OCI-LY1 (cell line): Measurements from ENCODE around the gene DDR2.

Experiments
- H2AFZ ChIP-seq: fragments of 200-600 bp; sonication (generic), shearing (Covaris generic); 2 replicates; pipeline ENCODE4 v1.6.0; 2014; ENCODE audit warnings: antibody characterized with exemption, mild to moderate bottlenecking, low read length
- H3F3A ChIP-seq: fragments of 200-600 bp; sonication (generic), shearing (Covaris generic); 2 replicates; pipeline ENCODE4 v1.6.0; 2014; ENCODE audit warnings: mild to moderate bottlenecking, antibody characterized with exemption, low read length, moderate library complexity; ENCODE audit not compliant: insufficient read depth
- H3K27ac ChIP-seq: fragments of 200-600 bp; sonication (generic); 2 replicates; pipeline ENCODE4 v1.5.1; 2014; ENCODE audit warnings: low read length, mixed run types, mild to moderate bottlenecking, low read depth; ENCODE audit not compliant: poor library complexity, severe bottlenecking
- H3K27me3 ChIP-seq: fragments of 200-600 bp; sonication (generic); 2 replicates; pipeline ENCODE4 v1.6.0; 2014; ENCODE audit warnings: antibody characterized with exemption, mild to moderate bottlenecking, low read length, moderate library complexity; ENCODE audit not compliant: insufficient read depth
- H3K36me3 ChIP-seq: fragments of 200-600 bp; sonication (generic); 2 replicates; pipeline ENCODE4 v1.6.1; 2014; ENCODE audit warnings: mild to moderate bottlenecking, antibody characterized with exemption, low read length, moderate library complexity, mixed read lengths; ENCODE audit not compliant: insufficient read depth
- H3K4me1 ChIP-seq: fragments of 200-600 bp; sonication (generic); 2 replicates; pipeline ENCODE4 v1.5.1; 2014; ENCODE audit warnings: mild to moderate bottlenecking, low read length, moderate library complexity; ENCODE audit not compliant: insufficient read depth, severe bottlenecking
- H3K4me2 ChIP-seq: fragments of 200-600 bp; sonication (generic), shearing (Covaris generic); 2 replicates; pipeline ENCODE4 v1.6.1; 2014; ENCODE audit warnings: low read length
- H3K4me3 ChIP-seq: fragments of 200-600 bp; sonication (generic); 2 replicates; pipeline ENCODE4 v1.5.1; 2014; ENCODE audit warnings: low read length, low read depth, mild to moderate bottlenecking, mixed read lengths; ENCODE audit not compliant: poor library complexity, severe bottlenecking
- H3K79me2 ChIP-seq: fragments of 200-600 bp; shearing (Covaris generic); 2 replicates; pipeline ENCODE4 v1.6.1; 2016; ENCODE audit warnings: mixed run types, low read length, mixed read lengths; ENCODE audit not compliant: insufficient read depth
- H3K9ac ChIP-seq: fragments of 200-600 bp; sonication (generic), shearing (Covaris generic); 2 replicates; pipeline ENCODE4 v1.6.1; 2014; ENCODE audit warnings: mild to moderate bottlenecking, low read length, mixed read lengths
- H3K9me2 ChIP-seq: fragments of 200-600 bp; sonication (generic), shearing (Covaris generic); 2 replicates; pipeline ENCODE4 v1.6.1; 2014; ENCODE audit warnings: low read depth, mild to moderate bottlenecking, low read length, mixed read lengths
- H3K9me3 ChIP-seq: fragments of 200-600 bp; shearing (Covaris generic); 2 replicates; pipeline ENCODE4 v1.6.1; 2014; ENCODE audit warnings: low read length, mixed read lengths
- H4K20me1 ChIP-seq: fragments of 200-600 bp; sonication (generic), shearing (Covaris generic); 2 replicates; pipeline ENCODE4 v1.6.0; 2016; ENCODE audit warnings: mild to moderate bottlenecking, low read length; ENCODE audit not compliant: insufficient read depth
- EZH2 ChIP-seq: fragments of 200-600 bp; sonication (generic), shearing (Covaris generic); IDR thresholded peaks from 2 replicates; pipeline ENCODE4 v1.8.0; 2017; ENCODE audit warnings: borderline replicate concordance, mixed run types, mild to moderate bottlenecking, antibody characterized with exemption, low read length, moderate library complexity, mixed read lengths
- TF ChIP-seq, protein P1 (sequence below): fragments of 200-600 bp; sonication (generic), shearing (Covaris generic); IDR thresholded peaks from 2 replicates; pipeline ENCODE4 v1.5.1; 2017; ENCODE audit warnings: mild to moderate bottlenecking, antibody characterized with exemption, low read length, moderate library complexity, mixed read lengths

Gene DDR2

DNA sequence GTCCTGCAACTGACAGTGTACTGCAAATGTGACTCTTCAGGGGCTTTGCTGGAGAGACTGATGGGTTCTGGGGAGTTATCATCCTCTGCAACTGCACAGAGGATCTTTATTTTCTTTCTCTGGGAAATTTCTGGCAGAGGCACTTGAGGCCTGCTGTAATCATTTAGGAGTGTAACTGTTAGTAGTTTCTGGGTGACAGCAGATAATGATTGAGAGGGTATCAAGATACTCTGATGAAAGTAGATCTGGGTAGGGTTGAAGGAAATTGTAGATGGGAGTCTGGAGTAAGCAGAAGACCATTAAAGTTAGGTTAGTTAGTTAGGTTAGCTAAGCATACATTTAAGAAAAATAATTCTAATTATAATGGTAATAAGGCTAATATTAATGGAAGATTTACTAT, 11.0 kb upstream of the DDR2 start:
- H4K20me1 ChIP-seq = no peaks in the 10 kb centered on the region
- no peak for TF ChIP-seq EZH2
- TF ChIP-seq, protein P1, sequence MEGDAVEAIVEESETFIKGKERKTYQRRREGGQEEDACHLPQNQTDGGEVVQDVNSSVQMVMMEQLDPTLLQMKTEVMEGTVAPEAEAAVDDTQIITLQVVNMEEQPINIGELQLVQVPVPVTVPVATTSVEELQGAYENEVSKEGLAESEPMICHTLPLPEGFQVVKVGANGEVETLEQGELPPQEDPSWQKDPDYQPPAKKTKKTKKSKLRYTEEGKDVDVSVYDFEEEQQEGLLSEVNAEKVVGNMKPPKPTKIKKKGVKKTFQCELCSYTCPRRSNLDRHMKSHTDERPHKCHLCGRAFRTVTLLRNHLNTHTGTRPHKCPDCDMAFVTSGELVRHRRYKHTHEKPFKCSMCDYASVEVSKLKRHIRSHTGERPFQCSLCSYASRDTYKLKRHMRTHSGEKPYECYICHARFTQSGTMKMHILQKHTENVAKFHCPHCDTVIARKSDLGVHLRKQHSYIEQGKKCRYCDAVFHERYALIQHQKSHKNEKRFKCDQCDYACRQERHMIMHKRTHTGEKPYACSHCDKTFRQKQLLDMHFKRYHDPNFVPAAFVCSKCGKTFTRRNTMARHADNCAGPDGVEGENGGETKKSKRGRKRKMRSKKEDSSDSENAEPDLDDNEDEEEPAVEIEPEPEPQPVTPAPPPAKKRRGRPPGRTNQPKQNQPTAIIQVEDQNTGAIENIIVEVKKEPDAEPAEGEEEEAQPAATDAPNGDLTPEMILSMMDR = no peak
- no peaks in the 10 kb centered on the region for H3F3A ChIP-seq
- H3K9ac ChIP-seq = no peak overlapping the region
- peaks cover 11% of the 10 kb centered on the region for H3K9me3 ChIP-seq
- H3K27me3 ChIP-seq = no peaks in the 10 kb centered on the region
- H3K4me1 ChIP-seq = no peaks in the 10 kb centered on the region
- no peak overlapping the region for H3K27ac ChIP-seq
- no peaks in the 10 kb centered on the region for H3K79me2 ChIP-seq
- H3K4me2 ChIP-seq = no peak overlapping the region
- no peak overlapping the region for H3K4me3 ChIP-seq
- H3K9me2 ChIP-seq = no peaks in the 10 kb centered on the region
- H2AFZ ChIP-seq = no peak overlapping the region
- no peaks in the 10 kb centered on the region; the same call in 1 of the 2 replicates for H3K36me3 ChIP-seq

- H3K36me3 ChIP-seq = no peaks in the 10 kb centered on the region
- TF ChIP-seq EZH2 = no peak
- TF ChIP-seq, protein P1 = no peak
- no peaks in the 10 kb centered on the region for H4K20me1 ChIP-seq
- H3K27ac ChIP-seq = no peak overlapping the region
- H3K4me2 ChIP-seq = no peak overlapping the region
- no peaks in the 10 kb centered on the region for H3K9me3 ChIP-seq
- no peak overlapping the region for H3K9ac ChIP-seq
- no peak overlapping the region for H2AFZ ChIP-seq
- H3K4me3 ChIP-seq = no peak overlapping the region
- no peaks in the 10 kb centered on the region for H3K4me1 ChIP-seq
- no peaks in the 10 kb centered on the region for H3K79me2 ChIP-seq
- H3K27me3 ChIP-seq = no peaks in the 10 kb centered on the region
- no peaks in the 10 kb centered on the region for H3F3A ChIP-seq
- H3K9me2 ChIP-seq = no peaks in the 10 kb centered on the region
These were observed 6.6 kb upstream of the DDR2 start for GRCh38 chr1:162625679-162626078.

DNA sequence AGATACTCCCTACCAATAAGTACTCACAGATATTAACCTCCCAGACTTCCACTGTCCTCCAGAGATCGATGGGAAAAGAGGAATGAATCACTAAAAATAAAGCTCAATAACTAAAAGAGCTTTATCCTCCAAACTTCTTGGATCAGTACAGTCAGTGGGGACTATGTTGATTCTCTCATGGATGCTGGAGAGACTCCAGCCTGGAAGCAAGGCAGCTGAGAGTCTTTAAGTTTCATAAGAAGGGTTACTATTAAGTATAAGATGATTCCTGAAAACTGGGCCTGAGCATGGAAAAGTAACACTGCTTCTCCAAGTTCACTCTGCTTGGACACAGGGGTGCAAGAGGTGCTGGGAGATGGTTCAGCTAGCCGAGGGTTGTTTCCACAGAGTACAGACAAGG, 6.2 kb upstream of the DDR2 start:
- Histone ChIP-seq H2AFZ (no peak overlapping the region), H3K4me1 (no peaks in the 10 kb centered on the region), H3K9me2 (no peaks in the 10 kb centered on the region), H3K4me3 (no peak overlapping the region), H4K20me1 (no peaks in the 10 kb centered on the region), H3K9ac (no peak overlapping the region), H3K27me3 (no peaks in the 10 kb centered on the region), H3F3A (no peaks in the 10 kb centered on the region), H3K9me3 (no peaks in the 10 kb centered on the region), H3K4me2 (no peak overlapping the region), H3K27ac (no peak overlapping the region), H3K36me3 (no peaks in the 10 kb centered on the region), H3K79me2 (no peaks in the 10 kb centered on the region)
- TF ChIP-seq EZH2 = no peak
- TF ChIP-seq, protein P1 = no peak
